Dendritic cell treated with granulocyte-macrophage colony-stimulating factor and Interleukin-4, amounts not matched to agents 40 ng/mL and 50 ng/mL, for 4 days (primary cell): ENCODE measurements around the gene AKAP13.

Experiments
- H3K27ac Mint-ChIP-seq: one replicate; pipeline ENCODE4 v1.8.0; 2022; ENCODE audit warnings: mild to moderate bottlenecking, mixed read lengths
- H3K27me3 Mint-ChIP-seq: one replicate; pipeline ENCODE4 v1.8.0; 2022; ENCODE audit warnings: mild to moderate bottlenecking, mixed read lengths
- H3K36me3 Mint-ChIP-seq: one replicate; pipeline ENCODE4 v1.8.0; 2022; ENCODE audit warnings: low read depth, mixed read lengths
- H3K4me1 Mint-ChIP-seq: one replicate; pipeline ENCODE4 v1.8.0; 2022; ENCODE audit warnings: low read depth, mixed read lengths
- H3K4me3 Mint-ChIP-seq: one replicate; pipeline ENCODE4 v1.8.0; 2022; ENCODE audit warnings: mild to moderate bottlenecking, moderate library complexity, mixed read lengths
- H3K9me3 Mint-ChIP-seq: one replicate; pipeline ENCODE4 v1.8.0; 2022; ENCODE audit warnings: mixed read lengths
- intact Hi-C: fragments of 100-400 bp; cut with micrococcal nuclease; formaldehyde crosslinking; loops from one replicate; pipeline ENCODE4 v1.15.0; 2022

The AKAP13 gene

GRCh38 chr15:85707519-85708338 is 327.3 kb downstream of the AKAP13 start:
- H3K4me1 Mint-ChIP-seq = peaks cover 36% of the 10 kb centered on the region
- peaks cover 77% of the 10 kb centered on the region for H3K36me3 Mint-ChIP-seq

GRCh38 chr15:85708402-85708941 is 328.1 kb downstream of the AKAP13 start:
- intact Hi-C loops = no loop called here
- no peak overlapping the region for H3K4me3 Mint-ChIP-seq
- H3K27me3 Mint-ChIP-seq = no peaks in the 10 kb centered on the region
- H3K36me3 Mint-ChIP-seq = peaks cover 81% of the 10 kb centered on the region
- H3K4me1 Mint-ChIP-seq = peaks cover 42% of the 10 kb centered on the region
- no peaks in the 10 kb centered on the region for H3K9me3 Mint-ChIP-seq
- peak overlapping the region; percentile 92 for H3K27ac Mint-ChIP-seq

More at GRCh38 chr15:85707519-85708338, 327.3 kb downstream of the AKAP13 start:
- Mint-ChIP-seq H3K9me3 (no peaks in the 10 kb centered on the region), H3K27me3 (no peaks in the 10 kb centered on the region), H3K4me3 (peak overlapping the region; percentile 71), H3K27ac (peak overlapping the region; percentile 92)
- intact Hi-C loops = no loop called here

GRCh38 chr15:85709250-85709649 is 328.8 kb downstream of the AKAP13 start:
- intact Hi-C loops = no loop called here
- Mint-ChIP-seq H3K4me1 (peaks cover 42% of the 10 kb centered on the region), H3K9me3 (no peaks in the 10 kb centered on the region), H3K27me3 (no peaks in the 10 kb centered on the region), H3K4me3 (no peak overlapping the region), H3K36me3 (peaks cover 81% of the 10 kb centered on the region), H3K27ac (no peak overlapping the region)

GRCh38 chr15:85710340-85710842 is 330.0 kb downstream of the AKAP13 start:
- H3K4me3 Mint-ChIP-seq = no peak overlapping the region

GRCh38 chr15:85711580-85712192 is 331.3 kb downstream of the AKAP13 start:
- H3K4me3 Mint-ChIP-seq = no peak overlapping the region
- H3K4me1 Mint-ChIP-seq = peaks cover 26% of the 10 kb centered on the region
- H3K27ac Mint-ChIP-seq = no peak overlapping the region
- intact Hi-C loops = no loop called here
- no peaks in the 10 kb centered on the region for H3K27me3 Mint-ChIP-seq
- peaks cover 89% of the 10 kb centered on the region for H3K36me3 Mint-ChIP-seq
- H3K9me3 Mint-ChIP-seq = no peaks in the 10 kb centered on the region

More at GRCh38 chr15:85710340-85710842, 330.0 kb downstream of the AKAP13 start:
- Mint-ChIP-seq H3K4me1 (peaks cover 37% of the 10 kb centered on the region), H3K9me3 (no peaks in the 10 kb centered on the region), H3K36me3 (peaks cover 85% of the 10 kb centered on the region), H3K27ac (peak overlapping the region; percentile 23), H3K27me3 (no peaks in the 10 kb centered on the region)
- intact Hi-C loops = no loop called here

- Mint-ChIP-seq H3K27me3 (no peaks in the 10 kb centered on the region), H3K36me3 (peaks cover 99% of the 10 kb centered on the region), H3K4me1 (peaks cover 6% of the 10 kb centered on the region), H3K9me3 (no peaks in the 10 kb centered on the region), H3K4me3 (no peak overlapping the region), H3K27ac (no peak overlapping the region)
- intact Hi-C loops = no loop called here
Observed at GRCh38 chr15:85716261-85716660, 335.9 kb downstream of the AKAP13 start.

GRCh38 chr15:85717212-85717611 is 336.8 kb downstream of the AKAP13 start:
- H3K36me3 Mint-ChIP-seq = peaks cover 99% of the 10 kb centered on the region
- no peaks in the 10 kb centered on the region for H3K9me3 Mint-ChIP-seq
- intact Hi-C loops = no loop called here
- H3K4me3 Mint-ChIP-seq = no peak overlapping the region
- H3K4me1 Mint-ChIP-seq = peaks cover 6% of the 10 kb centered on the region
- no peaks in the 10 kb centered on the region for H3K27me3 Mint-ChIP-seq
- H3K27ac Mint-ChIP-seq = no peak overlapping the region

- Mint-ChIP-seq H3K4me3 (no peak overlapping the region), H3K27ac (no peak overlapping the region), H3K4me1 (peaks cover under 1% of the 10 kb centered on the region), H3K27me3 (no peaks in the 10 kb centered on the region), H3K9me3 (no peaks in the 10 kb centered on the region), H3K36me3 (peaks cover 99% of the 10 kb centered on the region)
- intact Hi-C loops = no loop called here
Observed at GRCh38 chr15:85718271-85718971, 338.0 kb downstream of the AKAP13 start.

GRCh38 chr15:85718981-85719380 is 338.6 kb downstream of the AKAP13 start:
- no peak overlapping the region for H3K27ac Mint-ChIP-seq
- peaks cover 99% of the 10 kb centered on the region for H3K36me3 Mint-ChIP-seq
- H3K4me3 Mint-ChIP-seq = no peak overlapping the region

GRCh38 chr15:85722374-85723152 is 342.2 kb downstream of the AKAP13 start:
- peaks cover 8% of the 10 kb centered on the region for H3K4me1 Mint-ChIP-seq
- peaks cover 98% of the 10 kb centered on the region for H3K36me3 Mint-ChIP-seq
- no peaks in the 10 kb centered on the region for H3K27me3 Mint-ChIP-seq
- H3K4me3 Mint-ChIP-seq = no peak overlapping the region
- no peaks in the 10 kb centered on the region for H3K9me3 Mint-ChIP-seq
- intact Hi-C loops = no loop called here
- H3K27ac Mint-ChIP-seq = no peak overlapping the region

More at GRCh38 chr15:85718981-85719380, 338.6 kb downstream of the AKAP13 start:
- intact Hi-C loops = no loop called here
- Mint-ChIP-seq H3K9me3 (no peaks in the 10 kb centered on the region), H3K4me1 (peaks cover 1% of the 10 kb centered on the region), H3K27me3 (no peaks in the 10 kb centered on the region)

- Mint-ChIP-seq H3K27ac (peak overlapping the region; percentile 0), H3K9me3 (no peaks in the 10 kb centered on the region), H3K4me3 (no peak overlapping the region), H3K4me1 (peaks cover 8% of the 10 kb centered on the region), H3K27me3 (no peaks in the 10 kb centered on the region), H3K36me3 (peaks cover 98% of the 10 kb centered on the region)
- intact Hi-C loops = no loop called here
Observed at GRCh38 chr15:85723960-85724945, 343.9 kb downstream of the AKAP13 start.

- H3K27me3 Mint-ChIP-seq = no peaks in the 10 kb centered on the region
- no peak overlapping the region for H3K4me3 Mint-ChIP-seq
- intact Hi-C loops = no loop called here
- no peaks in the 10 kb centered on the region for H3K9me3 Mint-ChIP-seq
- peaks cover 98% of the 10 kb centered on the region for H3K36me3 Mint-ChIP-seq
- no peak overlapping the region for H3K27ac Mint-ChIP-seq
- H3K4me1 Mint-ChIP-seq = peaks cover 10% of the 10 kb centered on the region
Observed at GRCh38 chr15:85725019-85725418, 344.6 kb downstream of the AKAP13 start.
